PFSK-1 (cell line): ENCODE data around the gene CDH6.

Source experiments
- FOXP2 ChIP-seq: optimal IDR thresholded peaks from 2 replicates; pipeline ENCODE3; 2011; ENCODE audit warnings: borderline replicate concordance, control low read depth, inconsistent platforms; ENCODE audit not compliant: insufficient read depth; ENCODE audit errors: extremely low read length, extremely low read depth
- POLR2AphosphoS5 ChIP-seq: IDR thresholded peaks from 2 replicates; pipeline ENCODE4 v1.6.1; 2012; ENCODE audit warnings: low read depth, mild to moderate bottlenecking, control low read depth, low read length, moderate library complexity
- SIN3A ChIP-seq: IDR thresholded peaks from 2 replicates; pipeline ENCODE4 v1.6.1; 2012; ENCODE audit warnings: mild to moderate bottlenecking, low read length, moderate library complexity, borderline replicate concordance; ENCODE audit not compliant: insufficient read depth
- TAF1 ChIP-seq: IDR thresholded peaks from 2 replicates; pipeline ENCODE4 v1.6.1; 2012; ENCODE audit warnings: low read length, control low read depth, borderline replicate concordance; ENCODE audit not compliant: insufficient read depth
- TF ChIP-seq, protein P1 (sequence below), 2 experiments: IDR thresholded peaks; 2 replicates each; pipeline versions ENCODE4 v1.6.1 to v1.8.0; 2011 to 2012; ENCODE audit warnings: low read depth in 2 of 2, low read length in 2 of 2, control low read depth in 1 of 2, inconsistent platforms in 1 of 2, mild to moderate bottlenecking in 1 of 2, moderate library complexity in 1 of 2; ENCODE audit not compliant: insufficient read depth in 1 of 2

Gene CDH6

GRCh38 chr5:31375999-31376720, 182.7 kb downstream of the CDH6 start:
- TF ChIP-seq POLR2AphosphoS5 (no peak), SIN3A (no peak), FOXP2 (no peak), TAF1 (no peak)
- TF ChIP-seq, protein P1, sequence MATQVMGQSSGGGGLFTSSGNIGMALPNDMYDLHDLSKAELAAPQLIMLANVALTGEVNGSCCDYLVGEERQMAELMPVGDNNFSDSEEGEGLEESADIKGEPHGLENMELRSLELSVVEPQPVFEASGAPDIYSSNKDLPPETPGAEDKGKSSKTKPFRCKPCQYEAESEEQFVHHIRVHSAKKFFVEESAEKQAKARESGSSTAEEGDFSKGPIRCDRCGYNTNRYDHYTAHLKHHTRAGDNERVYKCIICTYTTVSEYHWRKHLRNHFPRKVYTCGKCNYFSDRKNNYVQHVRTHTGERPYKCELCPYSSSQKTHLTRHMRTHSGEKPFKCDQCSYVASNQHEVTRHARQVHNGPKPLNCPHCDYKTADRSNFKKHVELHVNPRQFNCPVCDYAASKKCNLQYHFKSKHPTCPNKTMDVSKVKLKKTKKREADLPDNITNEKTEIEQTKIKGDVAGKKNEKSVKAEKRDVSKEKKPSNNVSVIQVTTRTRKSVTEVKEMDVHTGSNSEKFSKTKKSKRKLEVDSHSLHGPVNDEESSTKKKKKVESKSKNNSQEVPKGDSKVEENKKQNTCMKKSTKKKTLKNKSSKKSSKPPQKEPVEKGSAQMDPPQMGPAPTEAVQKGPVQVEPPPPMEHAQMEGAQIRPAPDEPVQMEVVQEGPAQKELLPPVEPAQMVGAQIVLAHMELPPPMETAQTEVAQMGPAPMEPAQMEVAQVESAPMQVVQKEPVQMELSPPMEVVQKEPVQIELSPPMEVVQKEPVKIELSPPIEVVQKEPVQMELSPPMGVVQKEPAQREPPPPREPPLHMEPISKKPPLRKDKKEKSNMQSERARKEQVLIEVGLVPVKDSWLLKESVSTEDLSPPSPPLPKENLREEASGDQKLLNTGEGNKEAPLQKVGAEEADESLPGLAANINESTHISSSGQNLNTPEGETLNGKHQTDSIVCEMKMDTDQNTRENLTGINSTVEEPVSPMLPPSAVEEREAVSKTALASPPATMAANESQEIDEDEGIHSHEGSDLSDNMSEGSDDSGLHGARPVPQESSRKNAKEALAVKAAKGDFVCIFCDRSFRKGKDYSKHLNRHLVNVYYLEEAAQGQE (IDR thresholded peaks at IDR 0.05; ENCODE audit: insufficient read depth in 1 of 2, low read depth in 2 of 2, low read length in 2 of 2): no peak

DNA sequence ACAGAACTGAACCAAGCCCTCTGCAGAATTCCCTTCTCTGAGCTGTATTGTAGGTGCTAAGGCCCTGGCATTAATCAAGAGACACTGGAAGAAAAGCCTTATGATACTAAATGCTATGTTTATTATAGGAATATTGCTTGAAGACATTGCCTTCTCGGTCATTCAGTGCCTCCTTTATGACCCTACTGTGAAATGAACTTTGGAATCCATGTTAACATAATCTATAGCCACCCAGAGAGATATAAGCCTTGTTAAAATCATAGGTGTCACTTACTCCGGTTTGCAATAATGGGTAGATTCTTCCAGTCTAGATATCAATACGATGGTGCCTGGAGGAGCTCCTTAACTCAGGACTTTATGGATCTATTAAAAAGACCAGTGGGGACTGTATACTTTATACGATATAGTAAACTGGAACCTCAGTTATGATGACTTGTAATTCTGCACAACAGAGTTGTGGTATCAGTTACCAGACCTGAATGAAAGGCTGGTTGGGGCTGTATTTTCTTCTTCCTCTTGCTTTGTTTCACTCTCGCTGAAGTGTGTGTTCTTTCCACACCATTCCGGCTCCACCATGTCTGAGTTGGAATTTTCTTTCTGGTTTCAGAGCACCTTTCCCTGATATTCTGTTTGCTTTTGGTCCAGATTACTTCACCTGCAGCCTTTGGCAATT, 183.9 kb downstream of the CDH6 start:
- TF ChIP-seq, protein P1 (IDR thresholded peaks at IDR 0.05; ENCODE audit: insufficient read depth in 1 of 2, low read depth in 2 of 2, low read length in 2 of 2): no peak
- TF ChIP-seq SIN3A (no peak), TAF1 (no peak), FOXP2 (no peak), POLR2AphosphoS5 (no peak)

DNA sequence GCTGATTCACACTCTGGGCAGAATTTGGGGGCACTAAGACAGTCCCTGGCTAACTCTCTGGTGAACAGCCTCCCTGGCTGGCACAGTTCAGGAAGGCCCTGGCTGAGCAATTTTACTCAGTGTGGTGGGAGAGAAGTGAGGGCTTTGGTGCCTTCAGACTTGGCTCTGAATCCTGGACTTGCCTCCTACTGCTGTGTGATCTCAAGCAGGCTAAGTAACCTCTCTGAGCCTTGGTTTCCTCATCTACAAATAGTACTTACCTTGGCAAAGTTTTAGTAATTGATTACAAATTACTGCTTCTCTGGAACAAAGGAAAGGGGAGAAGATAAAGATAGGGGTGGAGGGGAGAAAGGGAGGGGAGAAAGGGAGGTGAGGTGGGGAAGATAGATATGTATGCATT, 184.7 kb downstream of the CDH6 start:
- TF ChIP-seq, protein P1 (IDR thresholded peaks at IDR 0.05; ENCODE audit: insufficient read depth in 1 of 2, low read depth in 2 of 2, low read length in 2 of 2): no peak
- TF ChIP-seq POLR2AphosphoS5 (no peak), FOXP2 (no peak), SIN3A (no peak), TAF1 (no peak)
